ENCODE results near the gene F7. TPM values are rescaled to one million over a fixed set of nuclear protein-coding genes. Genes with fewer than 3 reads are reported as not detected.

F7 gene
- total and polyA plus RNA-seq, 2 donors (not counting 3 experiments of a cell fraction or from before 2014, with no cell fraction given) = not detected

DNA sequence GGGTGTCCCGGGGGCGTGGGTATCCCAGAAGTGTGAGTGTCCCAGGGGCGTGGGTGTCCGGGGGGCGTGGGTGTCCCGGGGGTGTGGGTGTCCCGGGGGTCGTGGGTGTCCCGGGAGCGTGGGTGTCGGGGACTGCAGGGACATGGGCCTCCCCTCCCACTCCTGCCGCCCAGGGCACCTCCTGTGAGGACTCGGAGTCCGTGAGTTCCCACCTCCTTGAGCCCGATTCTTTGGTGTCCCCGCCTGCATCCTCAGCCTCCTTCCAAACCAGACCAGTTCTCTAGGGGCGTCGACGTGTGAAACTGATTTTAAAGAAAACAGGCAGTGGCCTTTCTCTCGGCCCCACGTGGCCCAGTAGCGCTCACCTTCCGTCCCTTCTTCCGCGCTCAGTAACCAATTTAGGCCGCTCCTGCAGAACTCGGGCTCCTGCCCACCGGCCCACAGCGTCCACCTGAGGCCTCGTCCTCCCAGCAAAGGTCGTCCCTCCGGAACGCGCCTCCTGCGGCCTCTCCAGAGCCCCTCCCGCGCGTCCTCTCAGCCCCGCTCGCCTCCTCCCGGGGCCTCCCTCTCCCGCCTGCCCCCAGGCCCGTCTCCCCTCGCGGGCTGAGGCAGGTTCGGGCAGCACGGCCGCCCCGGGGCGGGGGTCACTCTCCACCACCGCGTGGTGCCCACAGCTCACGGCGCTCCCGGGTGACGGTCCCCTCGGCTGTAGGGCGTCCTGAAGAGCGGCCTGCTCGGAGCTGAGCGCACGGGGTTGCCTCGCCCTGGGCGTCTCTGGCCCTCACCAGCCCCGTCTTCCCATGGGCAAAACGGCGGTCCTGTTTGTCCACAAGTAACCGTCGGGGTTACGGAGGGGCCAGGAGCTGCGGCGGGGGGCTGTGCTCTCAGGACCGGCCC, 3.8 kb downstream of the F7 start:
- Histone ChIP-seq H3K4me2 (ENCODE audit: insufficient read depth, low read length) (no peak overlapping the region), H3K9ac (replicated peaks; ENCODE audit: extremely low read depth, insufficient read depth, low read length) (no peak overlapping the region), H3K4me3 (replicated peaks in 1 of 3; ENCODE audit: insufficient read depth in 1 of 3, low read depth in 1 of 3, low read length in 3 of 3) (no peak overlapping the region), H3K4me1 (ENCODE audit: control insufficient read depth, extremely low read depth, insufficient read depth, low read length) (no peaks in the 10 kb centered on the region), H3K9me3 (replicated peaks; ENCODE audit: control insufficient read depth, insufficient read depth, low read length) (no peaks in the 10 kb centered on the region), H3K27me3 (ENCODE audit: control insufficient read depth in 2 of 2, insufficient read depth in 2 of 2, low read length in 2 of 2) (peaks cover 17 to 22% of the 10 kb centered on the region in 2 experiments), H2AFZ (ENCODE audit: low read depth, low read length) (no peak overlapping the region), H3K27ac (ENCODE audit: insufficient read depth, low read depth, low read length) (no peak overlapping the region), H3K36me3 (ENCODE audit: control insufficient read depth in 2 of 2, extremely low read depth in 1 of 2, insufficient read depth in 2 of 2, low read length in 2 of 2) (no peaks in the 10 kb centered on the region), H3K79me2 (ENCODE audit: control insufficient read depth, insufficient read depth, low read length) (no peaks in the 10 kb centered on the region), H3K9me1 (replicated peaks; ENCODE audit: control insufficient read depth, extremely low read depth, insufficient read depth, low read length) (no peaks in the 10 kb centered on the region), H4K20me1 (replicated peaks; ENCODE audit: control insufficient read depth, extremely low read depth, insufficient read depth, low read length) (no peaks in the 10 kb centered on the region)
- ChIA-PET CTCF (no interaction called here), POLR2A (no interaction called here)
- DNase-seq (ENCODE audit: low read depth, low spot score) (no peak), FAIRE-seq (no peak)
- intact Hi-C loops (cut with micrococcal nuclease) (no loop called here), dilution Hi-C loops (cut with MboI; ENCODE audit: extremely low pct_ligation_motif_present, low sequenced_read_pairs) (no loop called here)
- BruUV-seq (replicated peaks) = no TSS peak
- TF ChIP-seq GATA2 (IDR thresholded peaks at IDR 0.05; ENCODE audit: insufficient read depth, insufficient read length, low read depth, low read length) = no peak
- TF ChIP-seq, protein P1, sequence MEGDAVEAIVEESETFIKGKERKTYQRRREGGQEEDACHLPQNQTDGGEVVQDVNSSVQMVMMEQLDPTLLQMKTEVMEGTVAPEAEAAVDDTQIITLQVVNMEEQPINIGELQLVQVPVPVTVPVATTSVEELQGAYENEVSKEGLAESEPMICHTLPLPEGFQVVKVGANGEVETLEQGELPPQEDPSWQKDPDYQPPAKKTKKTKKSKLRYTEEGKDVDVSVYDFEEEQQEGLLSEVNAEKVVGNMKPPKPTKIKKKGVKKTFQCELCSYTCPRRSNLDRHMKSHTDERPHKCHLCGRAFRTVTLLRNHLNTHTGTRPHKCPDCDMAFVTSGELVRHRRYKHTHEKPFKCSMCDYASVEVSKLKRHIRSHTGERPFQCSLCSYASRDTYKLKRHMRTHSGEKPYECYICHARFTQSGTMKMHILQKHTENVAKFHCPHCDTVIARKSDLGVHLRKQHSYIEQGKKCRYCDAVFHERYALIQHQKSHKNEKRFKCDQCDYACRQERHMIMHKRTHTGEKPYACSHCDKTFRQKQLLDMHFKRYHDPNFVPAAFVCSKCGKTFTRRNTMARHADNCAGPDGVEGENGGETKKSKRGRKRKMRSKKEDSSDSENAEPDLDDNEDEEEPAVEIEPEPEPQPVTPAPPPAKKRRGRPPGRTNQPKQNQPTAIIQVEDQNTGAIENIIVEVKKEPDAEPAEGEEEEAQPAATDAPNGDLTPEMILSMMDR (IDR thresholded peaks at IDR 0.05; ENCODE audit: extremely low read depth in 1 of 2, insufficient read depth in 1 of 2, low read depth in 1 of 2, low read length in 2 of 2) = no peak
- TF ChIP-seq POLR2A (IDR thresholded peaks at IDR 0.05; ENCODE audit: low read depth, low read length) = no peak
- TF ChIP-seq FOS (IDR thresholded peaks at IDR 0.05; ENCODE audit: borderline replicate concordance, insufficient read depth, low read length) = no peak
- no peak for TF ChIP-seq MYC (IDR thresholded peaks at IDR 0.05; ENCODE audit: low read depth, low read length)
- no peak for TF ChIP-seq POLR2AphosphoS5 (IDR thresholded peaks at IDR 0.05; ENCODE audit: insufficient read depth, low read depth, low read length)
- TF ChIP-seq, protein P2, sequence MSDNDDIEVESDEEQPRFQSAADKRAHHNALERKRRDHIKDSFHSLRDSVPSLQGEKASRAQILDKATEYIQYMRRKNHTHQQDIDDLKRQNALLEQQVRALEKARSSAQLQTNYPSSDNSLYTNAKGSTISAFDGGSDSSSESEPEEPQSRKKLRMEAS (IDR thresholded peaks at IDR 0.05; ENCODE audit: insufficient read depth, insufficient read length) = no peak
- TF ChIP-seq EZH2 (IDR thresholded peaks at IDR 0.05; ENCODE audit: borderline replicate concordance, low read depth, low read length, severe bottlenecking) = no peak
- no peak for TF ChIP-seq JUN (IDR thresholded peaks at IDR 0.05; ENCODE audit: borderline replicate concordance, insufficient read depth, insufficient read length, low read depth)
